Lung microvascular endothelial cell (primary cell): ENCODE data around the gene RPH3AL. TPM values are rescaled to one million over a fixed set of nuclear protein-coding genes. Genes with fewer than 3 reads are reported as not detected.
"Not testable (repeated sequence)": the region's sequence is repeated elsewhere in the genome, so short reads cannot be mapped to it uniquely, and the experiment has no call there.

ENCODE experiments used
- DNase-seq, 2 donors: peaks; one replicate each; pipeline versions ENCODE4 v3.0.0 to v3.0.0-alpha.2; 2010; ENCODE audit warnings: low read depth in 2 of 2
- total RNA-seq: library from RNA; depleted of rRNA; stranded (reverse); fragments of >200 nt; gene quantifications from 2 replicates; pipeline ENCODE4 v1.2.1, GENCODE V29; 2014

The RPH3AL gene
- total RNA-seq, 1 donor from 2014 or later, result 22.2 TPM

- no peak for DNase-seq
Observed at GRCh38 chr17:227078-227945, 125.3 kb downstream of the RPH3AL start.

- DNase-seq, result no peak
Observed at GRCh38 chr17:226108-227077, 126.2 kb downstream of the RPH3AL start.

GRCh38 chr17:225551-225950 lies 127.1 kb downstream of the RPH3AL start:
- DNase-seq, result peak; percentile 32 to 39

GRCh38 chr17:224576-224975 lies 128.0 kb downstream of the RPH3AL start:
- not testable (repeated sequence) for DNase-seq

GRCh38 chr17:223723-224471 lies 128.7 kb downstream of the RPH3AL start:
- no peak for DNase-seq

- DNase-seq, result no peak
Observed at GRCh38 chr17:222172-222571, 130.4 kb downstream of the RPH3AL start.

GRCh38 chr17:219696-220095 lies 132.9 kb downstream of the RPH3AL start:
- DNase-seq, result no peak

GRCh38 chr17:218432-219110 lies 134.0 kb downstream of the RPH3AL start:
- DNase-seq, result no peak

GRCh38 chr17:216625-217024 lies 136.0 kb downstream of the RPH3AL start:
- no peak for DNase-seq

GRCh38 chr17:215563-216478 lies 136.8 kb downstream of the RPH3AL start:
- DNase-seq, result not testable (repeated sequence)

- no peak for DNase-seq
Observed at GRCh38 chr17:214881-215331, 137.7 kb downstream of the RPH3AL start.

- no peak for DNase-seq
Observed at GRCh38 chr17:213286-214105, 139.1 kb downstream of the RPH3AL start.

- DNase-seq, result no peak
Observed at GRCh38 chr17:210402-210801, 142.2 kb downstream of the RPH3AL start.

- DNase-seq, result no peak
Observed at GRCh38 chr17:208429-208828, 144.2 kb downstream of the RPH3AL start.

- DNase-seq, result no peak
Observed at GRCh38 chr17:207775-208174, 144.8 kb downstream of the RPH3AL start.

GRCh38 chr17:206941-207560 lies 145.6 kb downstream of the RPH3AL start:
- no peak for DNase-seq

- DNase-seq, result not testable (repeated sequence)
Observed at GRCh38 chr17:206484-206883, 146.1 kb downstream of the RPH3AL start.

GRCh38 chr17:205817-206216 lies 146.8 kb downstream of the RPH3AL start:
- no peak for DNase-seq
